Mucosa of descending colon (tissue), 3 donors: ENCODE results near the gene QKI. TPM values are rescaled to one million over a fixed set of nuclear protein-coding genes. Genes with fewer than 3 reads are reported as not detected.

ENCODE experiments used
- ATAC-seq: fragments of 200-7000 bp; cut with Tn5 transposase; one replicate; pipeline ENCODE4 v1.9.1; 2020; ENCODE audit warnings: mild to moderate bottlenecking, moderate library complexity
- DNase-seq, 3 donors: peaks; one replicate each; pipeline ENCODE4 v3.0.0-alpha.2; 2020
- H3K36me3 ChIP-seq: fragments of 200-600 bp; one replicate; pipeline ENCODE4 v1.8.0; 2021; ENCODE audit warnings: low read depth, mild to moderate bottlenecking
- H3K4me1 ChIP-seq: fragments of 200-600 bp; one replicate; pipeline ENCODE4 v1.8.0; 2021; ENCODE audit warnings: low read depth, mild to moderate bottlenecking
- H3K4me3 ChIP-seq: fragments of 200-600 bp; one replicate; pipeline ENCODE4 v1.8.0; 2021; ENCODE audit warnings: mild to moderate bottlenecking
- H3K9me3 ChIP-seq: fragments of 200-600 bp; one replicate; pipeline ENCODE4 v1.8.0; 2021; ENCODE audit warnings: mild to moderate bottlenecking
- intact Hi-C, 2 donors: fragments of 100-400 bp; cut with DNase I in 1 of 2; cut with micrococcal nuclease in 1 of 2; formaldehyde crosslinking; loops; one replicate each; pipeline versions ENCODE4 v1.11.0 to v1.11.1; 2022; cut with DNase I, micrococcal nuclease
- total RNA-seq, 3 donors: library from RNA; stranded (reverse); fragmentation: NEBNext Ultra II Directional in 2 of 3; extraction: Animal tissue kit (Norgen Biotek cat#: 25700) in 2 of 3; gene quantifications; one replicate each; pipeline versions ENCODE4 v1.2.1 to v1.2.4, GENCODE V29; 2021 to 2023
- TF ChIP-seq, protein P1 (sequence below): fragments of 200-600 bp; IDR thresholded peaks from one replicate; pipeline ENCODE4 v1.8.0; 2022; ENCODE audit warnings: antibody characterized with exemption, mild to moderate bottlenecking
- donor health status: DM: no; HTN: no; CAD: no; lungs with moderate emphysema.
- donor health status: DM: no; HTN: no; CAD: no.
- donor health status: DM: no; HTN: yes; CAD: no.

Gene QKI
- total RNA-seq, 3 donors from 2014 or later: 11.3 to 129 (median 35.8) TPM

DNA sequence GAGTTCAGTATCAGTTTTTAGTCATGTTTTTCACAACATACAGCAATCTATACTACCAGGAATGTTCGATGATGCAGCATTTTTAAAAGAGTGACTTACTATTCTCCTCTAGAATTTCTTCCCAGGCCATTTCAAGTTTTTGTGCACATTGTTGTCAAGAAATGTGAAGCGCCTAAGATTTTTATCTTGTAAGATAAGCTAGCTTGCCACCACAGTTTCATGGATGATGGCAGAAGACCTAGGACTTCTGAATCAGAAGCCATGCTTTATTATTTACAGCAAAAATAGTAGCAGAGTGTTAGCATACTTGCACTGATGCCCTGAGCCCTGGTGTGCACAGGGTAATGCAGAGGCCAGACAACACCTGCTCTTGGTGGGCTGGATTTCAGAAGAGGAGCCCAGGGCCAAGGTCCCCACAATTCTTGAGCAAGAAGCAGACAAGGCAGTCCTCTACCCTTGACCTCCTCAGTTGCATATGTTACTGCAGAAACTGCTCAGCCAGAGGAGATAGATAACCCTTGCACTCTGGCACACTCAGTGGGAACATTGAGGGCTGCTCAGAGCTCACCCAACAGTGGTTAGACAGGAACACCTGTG, 99.2 kb downstream of the QKI start:
- Histone ChIP-seq H3K4me1 (no peaks in the 10 kb centered on the region), H3K4me3 (no peak overlapping the region), H3K9me3 (peaks cover 3% of the 10 kb centered on the region), H3K36me3 (no peaks in the 10 kb centered on the region)
- intact Hi-C loops: no loop called here
- DNase-seq (no peak), ATAC-seq (no peak)
- TF ChIP-seq, protein P1, sequence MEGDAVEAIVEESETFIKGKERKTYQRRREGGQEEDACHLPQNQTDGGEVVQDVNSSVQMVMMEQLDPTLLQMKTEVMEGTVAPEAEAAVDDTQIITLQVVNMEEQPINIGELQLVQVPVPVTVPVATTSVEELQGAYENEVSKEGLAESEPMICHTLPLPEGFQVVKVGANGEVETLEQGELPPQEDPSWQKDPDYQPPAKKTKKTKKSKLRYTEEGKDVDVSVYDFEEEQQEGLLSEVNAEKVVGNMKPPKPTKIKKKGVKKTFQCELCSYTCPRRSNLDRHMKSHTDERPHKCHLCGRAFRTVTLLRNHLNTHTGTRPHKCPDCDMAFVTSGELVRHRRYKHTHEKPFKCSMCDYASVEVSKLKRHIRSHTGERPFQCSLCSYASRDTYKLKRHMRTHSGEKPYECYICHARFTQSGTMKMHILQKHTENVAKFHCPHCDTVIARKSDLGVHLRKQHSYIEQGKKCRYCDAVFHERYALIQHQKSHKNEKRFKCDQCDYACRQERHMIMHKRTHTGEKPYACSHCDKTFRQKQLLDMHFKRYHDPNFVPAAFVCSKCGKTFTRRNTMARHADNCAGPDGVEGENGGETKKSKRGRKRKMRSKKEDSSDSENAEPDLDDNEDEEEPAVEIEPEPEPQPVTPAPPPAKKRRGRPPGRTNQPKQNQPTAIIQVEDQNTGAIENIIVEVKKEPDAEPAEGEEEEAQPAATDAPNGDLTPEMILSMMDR: no peak

DNA sequence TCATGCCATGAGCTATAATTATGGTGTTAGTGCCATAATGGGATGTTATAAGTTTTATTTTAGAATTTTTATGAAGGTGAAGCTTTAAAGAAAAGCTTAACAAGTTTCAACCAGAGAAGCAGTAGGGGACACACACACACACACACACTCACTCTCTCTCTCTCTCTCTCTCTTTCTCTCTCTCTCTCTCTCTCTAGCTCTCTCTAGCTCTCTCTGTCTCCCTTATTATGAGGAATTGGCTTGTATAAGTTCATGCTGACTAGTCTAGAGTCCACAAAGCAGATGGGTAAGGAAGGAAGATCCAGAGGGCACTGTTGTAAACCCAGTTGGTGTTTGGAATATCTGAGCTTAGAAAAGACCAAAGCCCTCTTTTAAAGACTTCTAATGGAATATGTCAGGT, 102.4 kb downstream of the QKI start:
- intact Hi-C loops: no loop called here
- Histone ChIP-seq H3K4me1 (no peaks in the 10 kb centered on the region), H3K9me3 (no peaks in the 10 kb centered on the region), H3K4me3 (no peak overlapping the region), H3K36me3 (no peaks in the 10 kb centered on the region)
- TF ChIP-seq, protein P1: no peak
- no peak for DNase-seq
- no peak for ATAC-seq

DNA sequence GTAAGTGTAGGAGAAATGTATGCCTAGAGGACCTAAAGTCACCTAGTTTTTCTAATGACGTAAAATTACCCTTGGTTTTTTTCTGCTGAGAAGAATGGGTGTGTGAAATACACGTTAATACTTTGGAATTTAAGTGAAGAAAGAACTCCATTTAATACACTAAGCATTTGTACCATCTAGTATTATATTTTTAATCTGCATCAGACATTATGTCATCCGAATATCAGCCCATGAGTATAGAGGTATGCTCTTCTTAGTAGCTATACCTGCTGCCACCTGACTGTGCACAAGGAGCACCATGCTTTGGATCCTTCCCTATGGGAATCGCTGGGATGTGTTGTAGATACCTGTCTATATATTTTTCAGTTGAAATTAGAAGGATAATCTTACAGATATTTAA, 106.4 kb downstream of the QKI start:
- intact Hi-C loops: no loop called here
- no peak for ATAC-seq
- Histone ChIP-seq H3K4me3 (no peak overlapping the region), H3K9me3 (no peaks in the 10 kb centered on the region), H3K36me3 (no peaks in the 10 kb centered on the region), H3K4me1 (peaks cover 4% of the 10 kb centered on the region)
- TF ChIP-seq, protein P1: no peak
- DNase-seq: no peak

DNA sequence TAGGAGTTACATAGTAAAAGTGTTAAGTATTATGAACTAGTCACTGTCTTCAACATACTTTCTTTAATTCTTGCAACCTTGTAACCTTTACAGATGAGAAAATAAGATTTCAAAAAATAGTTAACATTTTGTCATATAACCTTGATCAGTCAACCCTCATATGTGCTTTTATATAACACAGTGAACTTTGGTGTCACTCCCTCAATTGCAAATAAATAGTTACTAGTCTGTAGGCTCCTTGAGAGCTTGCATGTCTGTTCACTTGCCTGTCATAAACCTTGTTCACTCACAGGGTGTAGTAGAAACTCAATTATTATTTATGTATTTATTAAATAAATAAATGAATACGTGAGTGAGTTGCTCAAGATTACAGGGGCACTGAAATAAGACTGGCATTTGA, 107.5 kb downstream of the QKI start:
- Histone ChIP-seq H3K36me3 (no peaks in the 10 kb centered on the region), H3K9me3 (no peaks in the 10 kb centered on the region), H3K4me1 (peaks cover 5% of the 10 kb centered on the region), H3K4me3 (no peak overlapping the region)
- intact Hi-C loops: no loop called here
- DNase-seq: no peak
- ATAC-seq: no peak
- TF ChIP-seq, protein P1: no peak

DNA sequence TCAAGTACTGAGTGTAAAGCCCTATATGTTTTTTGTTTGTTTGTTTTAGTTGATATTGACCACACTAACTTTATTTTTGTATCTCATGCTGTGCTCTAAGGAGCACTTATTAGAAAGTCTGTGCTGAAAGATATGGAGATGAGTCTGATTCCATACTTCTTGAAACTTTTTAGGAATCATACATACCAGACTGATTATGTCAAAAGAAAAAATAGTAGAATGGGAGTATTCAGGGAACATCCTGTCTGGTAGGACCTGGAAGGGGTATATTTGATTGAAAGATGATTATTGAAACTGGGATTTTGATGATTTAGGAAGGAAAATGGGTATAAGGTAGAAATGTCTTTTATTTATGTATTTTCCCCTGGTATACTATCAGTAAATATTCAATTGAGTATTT, 111.4 kb downstream of the QKI start:
- no peak overlapping the region for H3K4me3 ChIP-seq
- H3K36me3 ChIP-seq: no peaks in the 10 kb centered on the region
- TF ChIP-seq, protein P1: no peak
- intact Hi-C loops: no loop called here
- H3K4me1 ChIP-seq: peaks cover 5% of the 10 kb centered on the region
- DNase-seq (no peak), ATAC-seq (no peak)
- H3K9me3 ChIP-seq: no peaks in the 10 kb centered on the region

DNA sequence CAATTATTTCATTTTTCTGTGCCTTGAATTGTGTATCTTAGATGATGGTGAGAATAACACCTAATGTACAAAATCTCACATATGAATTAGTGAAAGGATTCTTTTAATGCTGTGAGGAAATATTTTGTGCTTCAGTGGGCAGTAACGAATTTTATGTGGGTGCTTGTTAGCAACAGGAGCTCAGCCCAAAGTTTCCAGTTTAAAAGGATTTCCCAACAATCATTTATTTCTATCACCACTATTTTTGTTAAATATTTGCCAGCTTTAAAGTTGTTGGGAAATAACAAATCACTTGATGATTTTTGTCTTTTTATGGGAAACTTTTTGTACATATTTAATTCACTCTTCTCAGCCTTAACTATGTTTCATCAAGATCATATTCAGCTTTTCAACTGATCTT, 111.8 kb downstream of the QKI start:
- Histone ChIP-seq H3K9me3 (no peaks in the 10 kb centered on the region), H3K4me3 (no peak overlapping the region), H3K36me3 (no peaks in the 10 kb centered on the region), H3K4me1 (peaks cover 5% of the 10 kb centered on the region)
- TF ChIP-seq, protein P1: no peak
- no peak for ATAC-seq
- no peak for DNase-seq
- intact Hi-C loops: no loop called here
